ENCODE data around the gene MIF.
A peak's percentile ranks its signal among the peaks of the same experiment; 100 is the strongest.

MIF gene

DNA sequence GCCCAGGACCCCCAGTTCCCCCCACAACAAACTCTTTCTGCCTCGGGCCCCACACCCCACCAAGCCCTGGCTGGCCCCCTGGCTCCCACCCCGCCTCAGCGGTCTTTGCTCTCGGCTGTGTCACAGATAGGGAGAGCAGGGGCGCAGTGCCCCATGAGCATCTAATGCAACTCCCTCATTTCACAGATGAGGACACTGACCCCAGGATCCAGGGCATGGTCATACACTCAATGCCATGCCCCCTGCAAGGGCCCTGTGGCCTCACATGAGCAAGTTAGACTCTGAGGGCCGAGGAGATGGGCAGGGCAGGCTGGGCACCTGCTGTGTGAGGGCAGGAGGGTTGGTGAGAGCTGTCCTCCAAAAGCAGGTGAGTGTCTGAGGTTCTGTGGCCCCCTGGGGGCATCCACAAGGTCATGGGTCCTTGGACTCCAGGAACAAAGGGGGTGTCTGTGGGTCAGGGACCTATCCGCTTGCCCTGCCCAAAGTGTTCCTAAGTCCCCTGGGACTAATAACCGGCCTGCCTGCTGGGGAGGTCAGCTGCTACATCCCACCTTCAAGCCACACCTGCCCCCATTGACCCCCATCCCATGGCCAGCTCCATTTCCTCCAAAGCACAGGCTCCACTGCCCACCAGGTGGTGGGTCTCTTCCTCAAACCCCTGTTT lies 2.5 kb downstream of the MIF start:
- peaks cover 24% of the 10 kb centered on the region; the same call in 1 of the 2 replicates for H3K36me3 ChIP-seq (ENCODE audit: insufficient read depth, low read length)
- peaks cover 32% of the 10 kb centered on the region for H3K4me1 ChIP-seq (ENCODE audit: insufficient read depth, low read length, poor library complexity, severe bottlenecking)
- peak overlapping the region; percentile 97 for H3K4me3 ChIP-seq (ENCODE audit: low read length, poor library complexity, severe bottlenecking)
- no peaks in the 10 kb centered on the region for H3K9me2 ChIP-seq (replicated peaks; ENCODE audit: low read depth, low read length)
- H3F3A ChIP-seq (ENCODE audit: low read depth): peaks cover 5% of the 10 kb centered on the region; the same call in 1 of the 2 replicates
- H2AFZ ChIP-seq (ENCODE audit: low read length): no peak overlapping the region
- H3K79me2 ChIP-seq (ENCODE audit: insufficient read depth, low read length): peaks cover 32% of the 10 kb centered on the region
- H3K4me2 ChIP-seq (ENCODE audit: low read depth, low read length, poor library complexity, severe bottlenecking): peak overlapping the region; percentile 97
- TF ChIP-seq EZH2phosphoT487 (IDR thresholded peaks at IDR 0.05; ENCODE audit: borderline replicate concordance): no peak
- TF ChIP-seq, protein P1, sequence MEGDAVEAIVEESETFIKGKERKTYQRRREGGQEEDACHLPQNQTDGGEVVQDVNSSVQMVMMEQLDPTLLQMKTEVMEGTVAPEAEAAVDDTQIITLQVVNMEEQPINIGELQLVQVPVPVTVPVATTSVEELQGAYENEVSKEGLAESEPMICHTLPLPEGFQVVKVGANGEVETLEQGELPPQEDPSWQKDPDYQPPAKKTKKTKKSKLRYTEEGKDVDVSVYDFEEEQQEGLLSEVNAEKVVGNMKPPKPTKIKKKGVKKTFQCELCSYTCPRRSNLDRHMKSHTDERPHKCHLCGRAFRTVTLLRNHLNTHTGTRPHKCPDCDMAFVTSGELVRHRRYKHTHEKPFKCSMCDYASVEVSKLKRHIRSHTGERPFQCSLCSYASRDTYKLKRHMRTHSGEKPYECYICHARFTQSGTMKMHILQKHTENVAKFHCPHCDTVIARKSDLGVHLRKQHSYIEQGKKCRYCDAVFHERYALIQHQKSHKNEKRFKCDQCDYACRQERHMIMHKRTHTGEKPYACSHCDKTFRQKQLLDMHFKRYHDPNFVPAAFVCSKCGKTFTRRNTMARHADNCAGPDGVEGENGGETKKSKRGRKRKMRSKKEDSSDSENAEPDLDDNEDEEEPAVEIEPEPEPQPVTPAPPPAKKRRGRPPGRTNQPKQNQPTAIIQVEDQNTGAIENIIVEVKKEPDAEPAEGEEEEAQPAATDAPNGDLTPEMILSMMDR (conservative IDR thresholded peaks at IDR 0.05; ENCODE audit: low read length): no peak
- peaks cover 9% of the 10 kb centered on the region for H3K27me3 ChIP-seq (ENCODE audit: insufficient read depth, low read length, poor library complexity, severe bottlenecking)
- H3K9me3 ChIP-seq (ENCODE audit: insufficient read depth, low read depth, low read length): no peaks in the 10 kb centered on the region
- peak overlapping the region; percentile 98 for H3K9ac ChIP-seq (ENCODE audit: low read depth, low read length, poor library complexity, severe bottlenecking)
- H4K20me1 ChIP-seq (ENCODE audit: insufficient read depth, low read length, poor library complexity, severe bottlenecking): peaks cover 36% of the 10 kb centered on the region

DNA sequence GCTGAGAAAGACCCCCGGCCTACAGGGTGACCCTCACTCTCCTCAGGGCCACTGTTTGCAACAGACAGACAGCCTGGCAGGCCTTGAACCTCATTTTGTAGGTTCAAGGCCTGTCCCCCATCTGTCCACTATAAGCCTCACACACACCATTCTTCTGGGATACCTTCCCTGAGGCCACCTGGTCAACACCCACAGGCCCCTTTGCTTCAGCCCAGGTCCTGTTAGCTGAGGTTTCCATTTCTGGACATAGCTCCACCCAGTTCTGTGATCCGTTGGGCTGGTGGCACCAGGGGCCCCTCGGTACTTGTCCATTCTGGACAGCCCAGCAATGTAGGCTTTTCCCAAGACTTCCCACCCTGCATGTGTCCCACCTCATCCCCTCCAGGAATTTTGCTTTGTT lies 3.1 kb downstream of the MIF start:
- peak overlapping the region; percentile 97 for H3K4me3 ChIP-seq (ENCODE audit: low read length, poor library complexity, severe bottlenecking)
- H3F3A ChIP-seq (ENCODE audit: low read depth): peaks cover 5% of the 10 kb centered on the region; the same call in 1 of the 2 replicates
- peaks cover 9% of the 10 kb centered on the region for H3K27me3 ChIP-seq (ENCODE audit: insufficient read depth, low read length, poor library complexity, severe bottlenecking)
- H4K20me1 ChIP-seq (ENCODE audit: insufficient read depth, low read length, poor library complexity, severe bottlenecking): peaks cover 36% of the 10 kb centered on the region
- peak overlapping the region; percentile 97 for H3K4me2 ChIP-seq (ENCODE audit: low read depth, low read length, poor library complexity, severe bottlenecking)
- H3K4me1 ChIP-seq (ENCODE audit: insufficient read depth, low read length, poor library complexity, severe bottlenecking): peaks cover 32% of the 10 kb centered on the region
- no peak for TF ChIP-seq EZH2phosphoT487 (IDR thresholded peaks at IDR 0.05; ENCODE audit: borderline replicate concordance)
- TF ChIP-seq, protein P1 (conservative IDR thresholded peaks at IDR 0.05; ENCODE audit: low read length): no peak
- H3K79me2 ChIP-seq (ENCODE audit: insufficient read depth, low read length): peaks cover 32% of the 10 kb centered on the region
- H3K9me2 ChIP-seq (replicated peaks; ENCODE audit: low read depth, low read length): no peaks in the 10 kb centered on the region
- no peak overlapping the region for H2AFZ ChIP-seq (ENCODE audit: low read length)
- no peaks in the 10 kb centered on the region for H3K9me3 ChIP-seq (ENCODE audit: insufficient read depth, low read depth, low read length)
- H3K36me3 ChIP-seq (ENCODE audit: insufficient read depth, low read length): peaks cover 24% of the 10 kb centered on the region; the same call in 1 of the 2 replicates
- H3K9ac ChIP-seq (ENCODE audit: low read depth, low read length, poor library complexity, severe bottlenecking): peak overlapping the region; percentile 98

DNA sequence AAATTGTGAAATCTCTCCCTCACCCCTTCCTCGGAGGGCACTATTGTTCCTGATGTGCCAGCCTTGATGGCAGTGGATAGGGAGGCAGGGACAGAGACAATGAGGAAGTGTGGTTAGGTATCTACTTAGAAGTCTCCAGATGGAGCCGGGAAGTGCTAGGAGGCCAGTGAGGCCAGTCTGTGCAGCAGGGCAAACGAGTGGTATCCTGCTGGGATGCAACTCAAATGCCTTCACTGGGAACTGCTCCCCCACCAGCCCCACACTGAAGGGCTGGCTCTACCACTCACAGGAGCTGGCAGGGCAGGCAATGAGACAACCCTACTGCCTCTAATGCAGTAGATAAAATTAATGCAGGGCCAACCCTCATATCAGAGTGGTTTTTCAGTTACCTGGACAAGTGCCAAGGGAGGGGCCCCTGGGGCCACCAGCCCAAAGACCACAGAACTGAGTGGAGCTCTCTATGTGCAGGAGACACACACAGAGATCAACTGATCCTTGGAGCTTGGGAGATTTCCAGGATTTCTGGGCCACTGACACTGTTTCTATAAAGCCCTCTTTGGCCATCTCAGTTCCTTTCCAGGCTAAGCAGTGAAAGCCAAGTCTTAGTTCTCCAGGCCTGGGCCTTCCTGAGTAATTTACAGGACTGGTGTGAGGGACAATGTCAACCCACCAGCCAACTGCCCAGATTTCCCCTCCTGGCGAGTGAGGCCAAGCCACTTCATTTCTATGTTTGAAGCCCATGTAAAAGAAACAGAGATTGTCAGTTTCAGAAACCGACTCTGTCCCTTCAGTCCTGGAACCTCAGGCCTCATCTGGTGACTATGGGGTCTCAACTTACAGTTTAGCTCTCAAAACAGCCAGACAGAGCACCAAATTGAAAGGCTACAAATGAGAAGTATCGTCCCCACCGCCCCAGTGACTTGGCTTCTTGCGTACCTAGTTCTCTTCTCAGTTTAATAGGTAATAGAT lies 4.1 kb downstream of the MIF start:
- peaks cover 28% of the 10 kb centered on the region for H3K4me1 ChIP-seq (ENCODE audit: insufficient read depth, low read length, poor library complexity, severe bottlenecking)
- peak overlapping the region; percentile 32 for H3K4me2 ChIP-seq (ENCODE audit: low read depth, low read length, poor library complexity, severe bottlenecking)
- peaks cover 9% of the 10 kb centered on the region for H3K27me3 ChIP-seq (ENCODE audit: insufficient read depth, low read length, poor library complexity, severe bottlenecking)
- H3K9me3 ChIP-seq (ENCODE audit: insufficient read depth, low read depth, low read length): no peaks in the 10 kb centered on the region
- H3K4me3 ChIP-seq (ENCODE audit: low read length, poor library complexity, severe bottlenecking): no peak overlapping the region
- H2AFZ ChIP-seq (ENCODE audit: low read length): no peak overlapping the region
- H3K9me2 ChIP-seq (replicated peaks; ENCODE audit: low read depth, low read length): no peaks in the 10 kb centered on the region
- H4K20me1 ChIP-seq (ENCODE audit: insufficient read depth, low read length, poor library complexity, severe bottlenecking): peaks cover 36% of the 10 kb centered on the region
- TF ChIP-seq EZH2phosphoT487 (IDR thresholded peaks at IDR 0.05; ENCODE audit: borderline replicate concordance): no peak
- TF ChIP-seq, protein P1 (conservative IDR thresholded peaks at IDR 0.05; ENCODE audit: low read length): no peak
- peak overlapping the region; percentile 15 for H3K9ac ChIP-seq (ENCODE audit: low read depth, low read length, poor library complexity, severe bottlenecking)
- peaks cover 5% of the 10 kb centered on the region; the same call in 1 of the 2 replicates for H3F3A ChIP-seq (ENCODE audit: low read depth)
- peaks cover 32% of the 10 kb centered on the region for H3K79me2 ChIP-seq (ENCODE audit: insufficient read depth, low read length)
- H3K36me3 ChIP-seq (ENCODE audit: insufficient read depth, low read length): peaks cover 24% of the 10 kb centered on the region; the same call in 1 of the 2 replicates
